Panc1 (cell line): ENCODE measurements around the gene ETFRF1.

ENCODE experiments used
- POLR2AphosphoS5 ChIP-seq: IDR thresholded peaks from 2 replicates; pipeline ENCODE4 v1.6.1; 2012; ENCODE audit warnings: mild to moderate bottlenecking, low read depth, low read length, moderate library complexity
- TCF7L2 ChIP-seq: IDR thresholded peaks from 2 replicates; pipeline ENCODE4 v1.6.1; 2011; ENCODE audit warnings: mild to moderate bottlenecking, low read depth, low read length, inconsistent platforms
- TF ChIP-seq, protein P1 (sequence below): fragments of 450-650 bp; IDR thresholded peaks from 2 replicates; pipeline ENCODE4 v1.5.1; 2017; ENCODE audit warnings: mild to moderate bottlenecking

DNA sequence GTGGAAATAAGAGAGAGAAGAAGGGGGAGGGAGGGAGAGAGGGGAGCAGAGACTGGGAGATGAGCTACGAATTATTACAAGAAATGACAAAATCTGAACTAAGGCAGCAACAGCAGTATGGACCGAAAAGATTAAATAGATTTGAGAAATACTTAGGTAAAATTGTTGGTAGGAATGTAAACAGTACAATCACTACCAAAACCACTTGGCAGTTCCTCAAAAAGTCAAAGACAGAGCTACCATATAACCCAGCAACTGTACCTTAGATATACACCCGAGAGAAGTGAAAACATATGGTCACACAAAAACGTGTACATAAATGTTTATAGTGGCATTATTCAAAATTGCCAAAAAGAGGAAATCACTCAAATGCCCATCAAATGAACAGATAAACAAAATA is 41.6 kb downstream of the ETFRF1 start:
- no peak for TF ChIP-seq POLR2AphosphoS5
- TF ChIP-seq, protein P1, sequence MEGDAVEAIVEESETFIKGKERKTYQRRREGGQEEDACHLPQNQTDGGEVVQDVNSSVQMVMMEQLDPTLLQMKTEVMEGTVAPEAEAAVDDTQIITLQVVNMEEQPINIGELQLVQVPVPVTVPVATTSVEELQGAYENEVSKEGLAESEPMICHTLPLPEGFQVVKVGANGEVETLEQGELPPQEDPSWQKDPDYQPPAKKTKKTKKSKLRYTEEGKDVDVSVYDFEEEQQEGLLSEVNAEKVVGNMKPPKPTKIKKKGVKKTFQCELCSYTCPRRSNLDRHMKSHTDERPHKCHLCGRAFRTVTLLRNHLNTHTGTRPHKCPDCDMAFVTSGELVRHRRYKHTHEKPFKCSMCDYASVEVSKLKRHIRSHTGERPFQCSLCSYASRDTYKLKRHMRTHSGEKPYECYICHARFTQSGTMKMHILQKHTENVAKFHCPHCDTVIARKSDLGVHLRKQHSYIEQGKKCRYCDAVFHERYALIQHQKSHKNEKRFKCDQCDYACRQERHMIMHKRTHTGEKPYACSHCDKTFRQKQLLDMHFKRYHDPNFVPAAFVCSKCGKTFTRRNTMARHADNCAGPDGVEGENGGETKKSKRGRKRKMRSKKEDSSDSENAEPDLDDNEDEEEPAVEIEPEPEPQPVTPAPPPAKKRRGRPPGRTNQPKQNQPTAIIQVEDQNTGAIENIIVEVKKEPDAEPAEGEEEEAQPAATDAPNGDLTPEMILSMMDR = no peak
- no peak for TF ChIP-seq TCF7L2
